Measurements from ENCODE around the gene MAVS. TPM values are rescaled to one million over a fixed set of nuclear protein-coding genes. Genes with fewer than 3 reads are reported as not detected.

Gene MAVS
- polyA plus RNA-seq, 1 of the 3 experiments (the other 2 are of a cell fraction): 9.1 TPM

DNA sequence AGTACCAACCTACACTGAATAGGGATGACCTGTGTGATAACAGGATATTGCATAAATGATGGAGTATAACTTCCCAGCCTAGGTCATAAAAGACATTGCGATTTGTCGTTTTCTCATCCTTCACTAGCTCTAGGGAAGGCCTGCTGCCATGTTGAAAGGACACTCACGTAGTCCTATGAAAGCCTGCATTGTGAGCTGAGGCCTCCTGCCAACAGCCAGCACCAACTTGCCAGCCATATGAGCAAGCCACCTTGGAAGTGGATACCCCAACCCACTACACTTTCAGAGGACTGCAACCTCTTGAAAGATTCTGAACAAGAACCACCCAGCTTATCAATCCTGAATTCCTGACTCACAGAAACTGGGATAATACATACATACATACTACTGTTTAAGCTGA, 39.1 kb downstream of the MAVS start:
- Histone ChIP-seq H4K20me1 (ENCODE audit: insufficient read depth) (peaks cover 10% of the 10 kb centered on the region), H3K36me3 (replicated peaks in 1 of 2; ENCODE audit: control insufficient read depth in 1 of 2, insufficient read depth in 2 of 2, low read length in 1 of 2) (peaks cover 0 to 14% of the 10 kb centered on the region in 2 experiments), H3K27me3 (ENCODE audit: insufficient read depth) (no peaks in the 10 kb centered on the region), H3K4me3 (ENCODE audit: low read depth in 2 of 2, low read length in 1 of 2) (no peak overlapping the region), H3K4me2 (no peak overlapping the region), H3K27ac (ENCODE audit: low read depth in 2 of 2, low read length in 1 of 2) (no peak overlapping the region), H3F3A (replicated peaks; ENCODE audit: insufficient read depth) (no peaks in the 10 kb centered on the region), H3K79me2 (ENCODE audit: insufficient read depth) (peaks cover 62% of the 10 kb centered on the region), H2AFZ (ENCODE audit: low read depth) (no peak overlapping the region), H3K9ac (no peak overlapping the region), H3K9me3 (no peaks in the 10 kb centered on the region), H3K9me2 (no peaks in the 10 kb centered on the region), H3K4me1 (ENCODE audit: control insufficient read depth in 1 of 2, insufficient read depth in 2 of 2, low read depth in 1 of 2, low read length in 1 of 2) (peaks cover 0 to 6% of the 10 kb centered on the region in 2 experiments; a peak in 2 of 4 replicates)
- no peak for DNase-seq
- POLR2A ChIA-PET: no interaction called here
- TF ChIP-seq, protein P1, sequence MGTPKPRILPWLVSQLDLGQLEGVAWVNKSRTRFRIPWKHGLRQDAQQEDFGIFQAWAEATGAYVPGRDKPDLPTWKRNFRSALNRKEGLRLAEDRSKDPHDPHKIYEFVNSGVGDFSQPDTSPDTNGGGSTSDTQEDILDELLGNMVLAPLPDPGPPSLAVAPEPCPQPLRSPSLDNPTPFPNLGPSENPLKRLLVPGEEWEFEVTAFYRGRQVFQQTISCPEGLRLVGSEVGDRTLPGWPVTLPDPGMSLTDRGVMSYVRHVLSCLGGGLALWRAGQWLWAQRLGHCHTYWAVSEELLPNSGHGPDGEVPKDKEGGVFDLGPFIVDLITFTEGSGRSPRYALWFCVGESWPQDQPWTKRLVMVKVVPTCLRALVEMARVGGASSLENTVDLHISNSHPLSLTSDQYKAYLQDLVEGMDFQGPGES (IDR thresholded peaks at IDR 0.05; ENCODE audit: low read depth, low read length): no peak
- TF ChIP-seq, protein P2, sequence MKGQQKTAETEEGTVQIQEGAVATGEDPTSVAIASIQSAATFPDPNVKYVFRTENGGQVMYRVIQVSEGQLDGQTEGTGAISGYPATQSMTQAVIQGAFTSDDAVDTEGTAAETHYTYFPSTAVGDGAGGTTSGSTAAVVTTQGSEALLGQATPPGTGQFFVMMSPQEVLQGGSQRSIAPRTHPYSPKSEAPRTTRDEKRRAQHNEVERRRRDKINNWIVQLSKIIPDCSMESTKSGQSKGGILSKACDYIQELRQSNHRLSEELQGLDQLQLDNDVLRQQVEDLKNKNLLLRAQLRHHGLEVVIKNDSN (IDR thresholded peaks at IDR 0.05; ENCODE audit: borderline replicate concordance, low read depth): no peak
- TF ChIP-seq ZBTB33 (IDR thresholded peaks at IDR 0.05; ENCODE audit: borderline replicate concordance, low read depth): no peak
- TF ChIP-seq EP300 (IDR thresholded peaks at IDR 0.05; ENCODE audit: borderline replicate concordance in 1 of 2, low read depth in 1 of 2, low read length in 1 of 2): no peak
- no peak for TF ChIP-seq SIN3A (IDR thresholded peaks at IDR 0.05; ENCODE audit: borderline replicate concordance, low read depth, low read length)
- TF ChIP-seq TEAD4 (IDR thresholded peaks at IDR 0.05; ENCODE audit: borderline replicate concordance, insufficient read depth): no peak
- no peak for TF ChIP-seq RXRA (IDR thresholded peaks at IDR 0.05; ENCODE audit: borderline replicate concordance, low read depth)
- TF ChIP-seq, protein P3, sequence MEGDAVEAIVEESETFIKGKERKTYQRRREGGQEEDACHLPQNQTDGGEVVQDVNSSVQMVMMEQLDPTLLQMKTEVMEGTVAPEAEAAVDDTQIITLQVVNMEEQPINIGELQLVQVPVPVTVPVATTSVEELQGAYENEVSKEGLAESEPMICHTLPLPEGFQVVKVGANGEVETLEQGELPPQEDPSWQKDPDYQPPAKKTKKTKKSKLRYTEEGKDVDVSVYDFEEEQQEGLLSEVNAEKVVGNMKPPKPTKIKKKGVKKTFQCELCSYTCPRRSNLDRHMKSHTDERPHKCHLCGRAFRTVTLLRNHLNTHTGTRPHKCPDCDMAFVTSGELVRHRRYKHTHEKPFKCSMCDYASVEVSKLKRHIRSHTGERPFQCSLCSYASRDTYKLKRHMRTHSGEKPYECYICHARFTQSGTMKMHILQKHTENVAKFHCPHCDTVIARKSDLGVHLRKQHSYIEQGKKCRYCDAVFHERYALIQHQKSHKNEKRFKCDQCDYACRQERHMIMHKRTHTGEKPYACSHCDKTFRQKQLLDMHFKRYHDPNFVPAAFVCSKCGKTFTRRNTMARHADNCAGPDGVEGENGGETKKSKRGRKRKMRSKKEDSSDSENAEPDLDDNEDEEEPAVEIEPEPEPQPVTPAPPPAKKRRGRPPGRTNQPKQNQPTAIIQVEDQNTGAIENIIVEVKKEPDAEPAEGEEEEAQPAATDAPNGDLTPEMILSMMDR (IDR thresholded peaks at IDR 0.05): no peak
- TF ChIP-seq MEF2A (IDR thresholded peaks at IDR 0.05; ENCODE audit: borderline replicate concordance, low read depth): no peak
- TF ChIP-seq RFX5 (IDR thresholded peaks at IDR 0.05; ENCODE audit: low read length): no peak
- CTCF ChIA-PET: interaction anchor here (0.6 to 1.6 kb wide), 5 partner anchors 10 to 199 kb away, joined by 3 to 5 read pairs (median 3); no protein-coding TSS in a partner anchor
- WGBS (ENCODE audit: low lambda C conversion rate): 96% methylated on average over 3 of the region's 3 CpGs

Data from SK-N-SH (cell line).